Neural crest cell (in vitro differentiated cells): ENCODE data around the gene VN1R5. TPM values are rescaled to one million over a fixed set of nuclear protein-coding genes. Genes with fewer than 3 reads are reported as not detected.

Source experiments
- DNase-seq: peaks from one replicate; pipeline ENCODE4 v3.0.0; 2021; ENCODE audit warnings: low read depth, mixed read lengths, low spot score
- H3K27ac Mint-ChIP-seq: one replicate; pipeline ENCODE4 v1.8.0; 2021; ENCODE audit warnings: mild to moderate bottlenecking, mixed read lengths; ENCODE audit not compliant: unreplicated experiment
- H3K27me3 Mint-ChIP-seq: 2 replicates; pipeline ENCODE4 v1.8.0; 2021; ENCODE audit warnings: low read depth, mild to moderate bottlenecking, mixed read lengths
- H3K36me3 Mint-ChIP-seq: 2 replicates; pipeline ENCODE4 v1.8.0; 2021; ENCODE audit warnings: low read depth, mild to moderate bottlenecking, mixed read lengths
- H3K4me1 Mint-ChIP-seq: 2 replicates; pipeline ENCODE4 v1.8.0; 2021; ENCODE audit warnings: mixed read lengths
- H3K4me3 Mint-ChIP-seq: one replicate; pipeline ENCODE4 v1.8.0; 2021; ENCODE audit warnings: mild to moderate bottlenecking, mixed read lengths
- H3K9me3 Mint-ChIP-seq: 2 replicates; pipeline ENCODE4 v1.8.0; 2021; ENCODE audit warnings: mixed read lengths
- CTCF ChIP-seq: fragments of 200-600 bp; sonication (generic); conservative IDR thresholded peaks from 2 replicates; pipeline ENCODE4 v1.5.0; 2021; ENCODE audit warnings: antibody characterized with exemption, mild to moderate bottlenecking
- total RNA-seq: library from RNA; stranded (reverse); gene quantifications from 2 replicates; pipeline ENCODE4 v1.2.1, GENCODE V29; 2021

The VN1R5 gene
- total RNA-seq, 1 donor from 2014 or later = not detected

DNA sequence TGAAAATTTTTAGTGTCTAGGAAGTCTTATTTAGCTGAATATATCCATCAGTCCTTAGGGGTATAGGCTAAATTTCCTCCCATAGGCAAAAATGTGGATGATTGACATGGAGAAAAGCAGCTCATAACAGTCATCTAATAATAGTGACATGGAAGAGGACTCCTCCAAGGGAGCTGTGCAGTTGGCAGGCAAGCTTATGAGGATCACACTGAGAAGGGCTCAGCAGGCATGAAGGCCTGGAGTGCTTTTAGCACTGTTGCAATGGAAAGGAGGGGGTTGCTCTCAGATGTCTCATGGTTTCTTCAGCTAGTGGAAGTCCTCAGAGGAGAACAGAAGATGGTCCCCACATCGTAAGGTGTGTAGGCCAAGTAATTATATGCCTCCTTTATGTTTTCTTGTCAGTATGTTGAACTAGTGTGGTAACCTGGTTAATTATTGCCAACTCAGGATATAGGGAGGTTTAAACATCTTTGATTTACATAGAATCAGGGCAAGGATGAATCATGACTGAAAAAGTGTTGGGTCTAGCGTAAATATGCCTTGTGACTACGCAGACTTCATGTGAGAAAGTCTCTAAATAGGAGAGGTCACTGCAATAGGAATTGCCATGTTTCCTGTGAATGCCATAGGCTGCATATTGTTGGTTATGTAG lies 18.9 kb downstream of the VN1R5 start:
- no peak for DNase-seq
- Mint-ChIP-seq H3K4me3 (no peak overlapping the region), H3K27ac (no peak overlapping the region), H3K4me1 (no peaks in the 10 kb centered on the region), H3K9me3 (peaks cover 16% of the 10 kb centered on the region), H3K36me3 (peaks cover 10% of the 10 kb centered on the region), H3K27me3 (no peaks in the 10 kb centered on the region)
- no peak for TF ChIP-seq CTCF

DNA sequence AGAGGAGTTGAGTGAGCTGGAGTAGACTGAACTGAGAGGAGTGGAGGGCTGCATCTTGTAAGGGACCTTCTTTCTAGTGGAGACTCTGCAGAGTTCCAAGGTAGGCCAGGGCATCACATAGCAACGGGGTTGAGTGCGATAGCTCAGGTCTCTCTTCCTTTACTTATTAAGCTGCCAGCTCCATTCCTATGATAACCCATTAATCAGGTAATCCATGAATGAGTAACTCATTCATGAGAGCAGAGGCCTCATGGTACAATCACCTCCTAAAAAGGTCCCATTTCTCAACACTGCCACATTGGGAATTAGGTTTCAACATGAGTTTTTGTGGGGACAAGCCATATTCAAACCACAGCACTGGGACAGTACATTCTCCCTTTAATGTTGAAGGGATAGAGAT lies 21.3 kb downstream of the VN1R5 start:
- peaks cover 6% of the 10 kb centered on the region for H3K9me3 Mint-ChIP-seq
- H3K4me1 Mint-ChIP-seq = no peaks in the 10 kb centered on the region
- H3K27me3 Mint-ChIP-seq = no peaks in the 10 kb centered on the region
- H3K27ac Mint-ChIP-seq = no peak overlapping the region
- no peak for DNase-seq
- no peak overlapping the region for H3K4me3 Mint-ChIP-seq
- peaks cover 5% of the 10 kb centered on the region for H3K36me3 Mint-ChIP-seq
- TF ChIP-seq CTCF = no peak

DNA sequence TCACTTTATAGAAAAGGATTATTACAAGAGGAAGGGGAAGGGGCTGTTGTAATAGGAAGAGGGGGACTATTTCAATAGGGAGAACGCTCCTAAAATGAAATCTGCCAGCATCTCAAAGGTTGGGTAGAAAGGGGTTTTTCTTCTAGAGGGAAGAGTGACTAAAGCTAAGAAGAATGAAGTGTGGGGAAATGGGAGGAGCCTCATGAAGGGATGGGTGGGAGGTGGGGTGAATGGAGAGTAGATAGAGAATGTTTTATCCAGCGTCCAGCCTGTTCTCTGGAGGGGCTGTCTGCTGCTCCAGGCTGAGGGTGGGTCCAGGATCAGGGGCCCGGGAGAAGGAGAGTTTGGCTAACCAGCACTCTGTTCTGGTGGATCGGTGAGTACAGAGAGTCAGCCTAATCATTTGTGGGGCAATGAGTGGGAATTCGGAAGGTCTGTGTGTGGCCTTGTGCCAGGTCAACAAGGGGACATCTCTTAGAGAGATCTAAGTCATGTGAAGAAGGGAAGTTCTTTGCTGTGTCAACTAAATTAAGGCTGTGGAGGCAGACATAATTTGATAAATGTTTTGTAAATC lies 25.2 kb downstream of the VN1R5 start:
- H3K36me3 Mint-ChIP-seq = peaks cover 7% of the 10 kb centered on the region
- peak overlapping the region; percentile 47 for H3K27ac Mint-ChIP-seq
- H3K27me3 Mint-ChIP-seq = no peaks in the 10 kb centered on the region
- no peaks in the 10 kb centered on the region for H3K4me1 Mint-ChIP-seq
- H3K4me3 Mint-ChIP-seq = no peak overlapping the region
- no peak for TF ChIP-seq CTCF
- peaks cover 4% of the 10 kb centered on the region for H3K9me3 Mint-ChIP-seq
- no peak for DNase-seq

GRCh38 chr1:247286134-247286670 lies 30.3 kb downstream of the VN1R5 start:
- peaks cover 34% of the 10 kb centered on the region for H3K36me3 Mint-ChIP-seq

DNA sequence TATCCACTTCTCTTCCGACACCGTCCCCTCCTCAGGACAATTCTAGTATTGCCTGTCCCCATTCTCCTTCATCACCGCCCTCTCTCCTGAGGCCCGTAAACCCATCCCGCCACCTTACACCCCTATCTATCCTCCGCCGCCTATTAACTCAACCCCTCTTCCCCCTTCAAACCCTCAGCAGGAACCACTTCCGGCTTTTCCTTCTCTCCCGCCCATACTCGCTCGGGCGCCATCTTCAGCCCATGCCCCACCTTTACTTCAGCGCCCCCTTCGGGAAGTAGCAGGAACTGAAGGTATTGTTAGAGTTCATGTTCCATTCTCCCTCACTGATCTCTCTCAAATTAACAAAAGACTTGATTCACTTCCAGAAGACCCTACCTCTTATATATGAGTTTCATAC lies 31.6 kb downstream of the VN1R5 start:
- Mint-ChIP-seq H3K27me3 (no peaks in the 10 kb centered on the region), H3K4me3 (no peak overlapping the region), H3K27ac (no peak overlapping the region), H3K9me3 (peaks cover 26% of the 10 kb centered on the region), H3K36me3 (peaks cover 34% of the 10 kb centered on the region), H3K4me1 (no peaks in the 10 kb centered on the region)
- no peak for TF ChIP-seq CTCF
- DNase-seq = no peak

More at GRCh38 chr1:247286134-247286670, 30.3 kb downstream of the VN1R5 start:
- no peak for TF ChIP-seq CTCF
- H3K9me3 Mint-ChIP-seq = peaks cover 26% of the 10 kb centered on the region
- H3K4me1 Mint-ChIP-seq = no peaks in the 10 kb centered on the region
- no peak overlapping the region for H3K4me3 Mint-ChIP-seq
- H3K27me3 Mint-ChIP-seq = no peaks in the 10 kb centered on the region
- H3K27ac Mint-ChIP-seq = no peak overlapping the region
- no peak for DNase-seq
